ENCODE results near the gene DGCR8.

DNA sequence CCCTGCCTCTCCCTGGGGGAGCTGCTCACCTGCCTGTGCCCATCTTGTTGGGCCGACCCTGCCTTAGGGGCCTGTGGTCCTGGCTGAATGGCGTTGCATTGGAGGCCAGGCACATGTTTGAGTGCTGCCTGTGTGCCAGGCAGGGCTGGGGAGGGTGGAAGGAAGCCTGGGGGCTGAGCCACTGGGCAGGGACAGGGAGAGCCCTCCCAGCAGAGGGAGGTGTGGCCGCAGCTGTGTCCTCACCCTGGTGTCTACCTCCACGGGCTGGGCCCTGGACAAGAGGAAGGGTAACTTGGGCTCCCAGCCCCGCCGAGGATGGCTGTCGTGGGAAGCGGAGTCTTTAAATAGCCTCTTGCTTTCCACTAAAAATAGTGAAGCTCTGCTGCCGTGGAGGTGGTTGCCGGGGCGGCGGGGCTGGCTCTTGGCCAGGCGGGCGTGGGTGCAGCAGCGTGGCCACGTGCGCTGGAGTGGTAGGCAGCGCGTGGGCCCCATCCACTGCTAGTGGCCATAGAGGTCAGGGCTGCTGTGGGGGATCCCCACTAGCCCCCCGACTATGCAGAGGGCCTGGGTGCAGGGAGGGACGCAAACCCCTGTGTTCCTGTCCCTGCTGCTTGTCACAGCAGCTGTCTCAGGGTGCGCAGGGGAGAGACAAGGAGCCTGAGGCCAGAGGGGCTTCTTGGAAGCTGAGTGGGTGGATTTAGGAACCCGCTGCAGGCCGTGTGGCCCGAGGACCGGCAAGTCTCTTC is 57.8 kb downstream of the DGCR8 start:
- TF ChIP-seq POLR2AphosphoS5 (IDR thresholded peaks at IDR 0.05) (no peak), POLR2A (IDR thresholded peaks at IDR 0.05) (no peak)
- TF ChIP-seq, protein P1, sequence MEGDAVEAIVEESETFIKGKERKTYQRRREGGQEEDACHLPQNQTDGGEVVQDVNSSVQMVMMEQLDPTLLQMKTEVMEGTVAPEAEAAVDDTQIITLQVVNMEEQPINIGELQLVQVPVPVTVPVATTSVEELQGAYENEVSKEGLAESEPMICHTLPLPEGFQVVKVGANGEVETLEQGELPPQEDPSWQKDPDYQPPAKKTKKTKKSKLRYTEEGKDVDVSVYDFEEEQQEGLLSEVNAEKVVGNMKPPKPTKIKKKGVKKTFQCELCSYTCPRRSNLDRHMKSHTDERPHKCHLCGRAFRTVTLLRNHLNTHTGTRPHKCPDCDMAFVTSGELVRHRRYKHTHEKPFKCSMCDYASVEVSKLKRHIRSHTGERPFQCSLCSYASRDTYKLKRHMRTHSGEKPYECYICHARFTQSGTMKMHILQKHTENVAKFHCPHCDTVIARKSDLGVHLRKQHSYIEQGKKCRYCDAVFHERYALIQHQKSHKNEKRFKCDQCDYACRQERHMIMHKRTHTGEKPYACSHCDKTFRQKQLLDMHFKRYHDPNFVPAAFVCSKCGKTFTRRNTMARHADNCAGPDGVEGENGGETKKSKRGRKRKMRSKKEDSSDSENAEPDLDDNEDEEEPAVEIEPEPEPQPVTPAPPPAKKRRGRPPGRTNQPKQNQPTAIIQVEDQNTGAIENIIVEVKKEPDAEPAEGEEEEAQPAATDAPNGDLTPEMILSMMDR (IDR thresholded peaks at IDR 0.05) = no peak
